GM18951 (cell line): ENCODE data around the gene CLIC2.
"Not testable (repeated sequence)": the region's sequence is repeated elsewhere in the genome, so short reads cannot be mapped to it uniquely, and the experiment has no call there.

Experiments used
- POLR2A ChIP-seq: IDR thresholded peaks from 4 replicates; pipeline ENCODE4 v1.6.1; 2011; ENCODE audit warnings: mild to moderate bottlenecking; ENCODE audit not compliant: insufficient read length, insufficient read depth; ENCODE audit errors: extremely low read depth
- in situ Hi-C: fragments of 300-500 bp; cut with MboI; formaldehyde crosslinking; loops from one replicate; pipeline ENCODE4 v1.12.0; 2022; ENCODE audit warnings: low sequenced_read_pairs, mixed read lengths, inconsistent platforms; ENCODE audit not compliant: unreplicated experiment

Gene CLIC2

DNA sequence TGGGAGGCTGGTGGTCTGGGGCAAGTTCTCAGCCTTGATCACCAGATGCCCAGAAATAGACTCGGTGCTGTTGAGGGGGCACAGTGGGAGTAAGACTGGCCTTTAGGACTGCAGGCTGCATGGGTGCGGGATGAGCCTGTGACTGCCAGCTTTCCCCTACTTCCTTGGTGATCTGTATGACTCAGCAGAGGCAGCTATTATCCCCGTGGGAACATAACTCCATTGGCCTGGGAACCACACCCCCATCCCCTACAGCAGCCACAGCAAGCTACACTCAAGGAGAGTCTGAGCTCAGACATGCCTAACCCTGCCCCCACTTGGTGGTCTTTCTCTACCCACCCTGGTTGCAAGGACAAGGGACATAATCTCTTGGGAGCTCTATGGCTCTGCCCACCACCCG lies 20.6 kb downstream of the CLIC2 start:
- TF ChIP-seq POLR2A: no peak
- in situ Hi-C loops: no loop called here

DNA sequence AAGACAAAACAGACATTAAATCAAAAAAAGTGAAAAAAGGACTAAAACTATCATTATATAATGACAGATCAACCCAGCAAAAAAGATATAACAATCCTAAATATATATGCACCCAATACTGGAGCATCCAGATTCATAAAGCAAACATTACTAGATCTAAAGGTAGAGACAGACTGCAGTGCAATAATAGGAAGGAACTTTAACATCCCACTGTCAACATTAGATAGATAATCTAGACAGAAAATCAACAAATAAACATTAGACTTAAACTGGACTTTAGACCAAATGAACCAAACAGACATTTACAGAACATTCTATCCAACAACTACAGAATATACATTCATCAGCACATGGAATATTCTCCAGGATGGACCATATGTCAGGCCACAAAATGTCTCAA lies 40.6 kb downstream of the CLIC2 start:
- no peak for TF ChIP-seq POLR2A
- in situ Hi-C loops: no loop called here

DNA sequence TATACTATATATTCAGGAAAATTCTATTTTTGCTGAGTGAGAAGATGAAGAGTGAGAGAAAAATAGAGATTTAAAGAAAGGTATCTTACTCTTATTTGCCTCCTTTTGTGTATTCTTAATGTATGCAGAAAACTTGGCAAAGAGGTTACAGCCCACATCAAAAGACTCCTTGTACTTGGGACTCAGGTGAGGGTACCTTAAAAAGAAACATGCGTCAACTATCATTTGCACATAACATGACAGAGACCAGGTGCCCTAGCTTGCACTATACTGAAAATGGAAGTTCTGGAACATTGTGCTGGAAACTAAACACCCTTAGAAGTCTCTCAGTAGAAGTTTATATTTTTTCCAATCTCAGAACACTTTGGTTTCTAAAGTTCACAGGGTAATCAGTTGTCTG lies 54.5 kb downstream of the CLIC2 start:
- TF ChIP-seq POLR2A: no peak
- in situ Hi-C loops: no loop called here

DNA sequence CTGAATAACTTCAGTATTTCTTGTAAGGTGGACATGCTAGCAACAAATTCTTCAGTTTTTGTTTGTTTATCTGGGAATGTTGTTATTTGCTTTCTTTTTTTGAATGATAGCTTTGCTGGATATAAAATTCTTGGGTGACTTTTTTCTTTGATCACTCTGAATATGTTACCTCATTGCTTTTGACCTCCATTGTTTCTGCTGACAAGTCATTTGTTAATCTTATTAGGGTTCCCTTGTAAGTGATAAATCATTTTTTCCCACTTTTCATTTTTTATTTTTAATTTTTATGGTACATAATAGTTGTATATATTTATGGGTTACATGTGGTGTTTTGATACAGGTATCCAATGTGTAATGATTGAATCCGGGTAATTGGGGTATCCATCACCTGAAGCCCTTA lies 63.4 kb downstream of the CLIC2 start:
- TF ChIP-seq POLR2A: no peak
- in situ Hi-C loops: no loop called here

DNA sequence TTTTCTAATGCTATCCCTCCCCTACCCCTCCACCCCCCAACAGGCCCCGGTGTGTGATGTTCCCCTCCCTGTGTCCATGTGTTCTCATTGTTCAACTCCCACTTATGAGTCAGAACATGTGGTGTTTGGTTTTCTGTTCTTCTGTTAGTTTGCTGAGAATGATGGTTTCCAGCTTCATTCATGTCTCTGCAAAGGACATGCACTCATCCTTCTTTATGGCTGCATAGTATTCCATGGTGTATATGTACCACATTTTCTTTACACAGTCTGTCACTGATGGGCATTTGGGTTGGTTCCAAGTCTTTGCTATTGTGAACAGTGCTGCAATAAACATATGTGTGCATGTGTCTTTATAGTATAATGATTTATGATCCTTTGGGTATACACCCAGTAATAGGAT lies 66.4 kb downstream of the CLIC2 start:
- in situ Hi-C loops: not testable (repeated sequence)

DNA sequence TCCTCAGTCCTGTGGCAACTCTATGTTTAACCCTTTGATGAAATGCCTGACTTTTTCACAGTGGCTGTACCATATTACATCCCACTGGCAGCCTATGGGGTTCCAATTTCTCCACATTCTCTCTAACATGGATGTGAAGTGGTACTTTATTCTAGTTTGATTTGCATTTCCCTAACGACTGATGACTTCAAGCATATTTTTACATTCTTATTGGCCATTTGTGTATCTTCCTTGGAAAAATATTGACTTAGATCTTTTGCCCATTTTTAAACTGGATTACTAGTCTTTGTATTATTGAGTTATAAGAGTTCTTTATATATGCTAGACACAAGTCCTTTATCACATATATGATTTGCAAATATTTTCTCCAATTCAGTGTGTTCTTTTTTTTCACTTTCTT lies 68.0 kb downstream of the CLIC2 start:
- in situ Hi-C loops: no loop called here

DNA sequence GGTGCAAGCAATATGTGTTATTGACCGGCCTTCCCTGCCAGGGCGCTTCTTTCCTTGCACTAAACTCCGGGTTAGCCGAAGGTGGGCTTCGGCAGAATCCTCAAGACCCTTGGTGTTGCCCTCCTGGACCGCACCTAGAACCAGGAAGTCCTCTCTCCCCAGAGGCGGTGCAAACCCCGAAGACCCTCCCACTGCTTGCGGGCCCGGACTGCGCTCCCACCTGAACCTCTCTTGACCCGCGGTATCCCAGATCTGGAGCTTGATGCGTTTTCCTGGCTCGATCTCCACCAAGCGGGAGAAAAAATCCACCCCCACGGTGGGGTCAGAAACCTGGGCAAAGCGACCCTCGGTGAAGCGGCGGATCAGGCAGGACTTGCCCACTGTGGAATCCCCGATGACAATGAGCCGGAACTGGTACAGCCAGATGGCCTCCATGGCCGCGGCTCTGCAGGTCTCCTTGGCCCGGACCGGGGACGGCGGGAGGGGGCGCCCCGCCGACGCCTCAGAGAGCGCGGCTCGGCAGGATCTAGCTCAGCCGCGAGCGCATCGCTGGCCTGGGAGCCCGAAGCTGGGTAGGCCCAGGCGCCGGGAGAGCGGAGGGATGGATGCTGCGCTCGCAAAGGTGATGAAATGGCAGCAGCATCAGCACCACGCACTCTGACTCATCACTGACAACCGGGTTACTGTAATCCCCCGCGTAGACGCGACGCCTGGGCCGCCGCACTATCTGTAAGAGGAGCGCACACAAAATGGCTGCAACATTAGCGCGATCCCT lies 70.4 kb downstream of the CLIC2 start, which contains the start of gene RAB39B:
Gene RAB39B (minus strand): TSS at position 638 of the 775 bp plus-strand sequence. CDS start 203 bp downstream, at position 435.
- in situ Hi-C loops: no loop called here
- TF ChIP-seq POLR2A: peak; percentile 59

More for the DNA sequence above, 68.0 kb downstream of the CLIC2 start:
- no peak for TF ChIP-seq POLR2A

DNA sequence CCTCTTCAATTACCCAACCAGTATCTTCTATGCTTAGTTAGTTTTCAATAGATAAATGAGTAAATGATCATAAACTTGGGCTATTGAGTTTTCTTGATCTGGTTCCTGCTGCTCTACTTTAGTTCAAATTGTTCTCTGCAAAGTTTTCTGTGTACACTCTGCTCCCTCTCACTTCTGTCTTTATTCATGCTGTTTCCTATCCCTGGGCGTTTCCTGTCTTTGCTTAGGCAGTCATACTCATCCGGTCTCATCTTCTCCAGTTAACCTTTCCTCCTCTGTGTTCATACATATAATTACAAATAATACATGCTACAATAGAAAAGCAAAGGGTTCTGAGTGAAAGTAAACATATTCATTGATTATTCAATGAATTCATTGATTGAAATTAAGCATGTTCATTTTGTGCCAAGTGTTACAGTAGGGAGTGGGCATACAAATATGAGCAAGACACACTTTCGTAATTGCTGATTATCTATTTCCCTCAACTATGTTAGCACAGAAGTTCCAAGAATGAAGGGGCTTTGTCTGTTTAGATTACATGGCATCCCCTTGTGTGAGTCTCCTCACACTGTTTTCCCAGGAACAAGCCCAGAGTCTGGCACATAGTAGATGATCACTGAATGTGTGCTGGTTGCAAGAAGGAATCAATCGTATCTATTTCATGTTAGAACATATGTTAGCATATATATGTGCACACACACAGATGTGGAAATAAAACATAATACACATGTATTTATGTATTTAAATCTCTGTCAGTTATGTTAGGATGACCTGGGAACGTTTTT lies 71.3 kb downstream of the CLIC2 start:
- in situ Hi-C loops: no loop called here
- TF ChIP-seq POLR2A: no peak

DNA sequence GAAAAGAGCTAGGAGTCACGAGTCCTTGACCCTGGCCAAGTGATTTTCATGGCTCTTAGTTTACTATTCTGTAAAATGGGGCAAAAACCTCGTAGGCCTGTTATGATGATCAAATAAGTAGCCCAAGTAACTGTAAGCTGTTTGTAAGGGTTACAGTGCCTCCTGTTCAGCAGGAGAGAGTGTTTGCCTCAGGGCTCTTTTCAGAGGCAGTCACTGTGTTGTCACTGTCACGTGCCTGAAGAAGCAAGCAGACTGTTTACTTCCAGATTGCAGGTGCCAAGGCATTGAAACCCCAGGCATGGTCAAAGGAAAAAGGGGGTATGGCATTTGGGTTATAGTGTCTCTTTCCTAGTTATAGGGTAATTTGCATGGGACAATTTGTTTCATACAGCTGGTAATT lies 74.7 kb downstream of the CLIC2 start:
- in situ Hi-C loops: no loop called here
- TF ChIP-seq POLR2A: no peak

DNA sequence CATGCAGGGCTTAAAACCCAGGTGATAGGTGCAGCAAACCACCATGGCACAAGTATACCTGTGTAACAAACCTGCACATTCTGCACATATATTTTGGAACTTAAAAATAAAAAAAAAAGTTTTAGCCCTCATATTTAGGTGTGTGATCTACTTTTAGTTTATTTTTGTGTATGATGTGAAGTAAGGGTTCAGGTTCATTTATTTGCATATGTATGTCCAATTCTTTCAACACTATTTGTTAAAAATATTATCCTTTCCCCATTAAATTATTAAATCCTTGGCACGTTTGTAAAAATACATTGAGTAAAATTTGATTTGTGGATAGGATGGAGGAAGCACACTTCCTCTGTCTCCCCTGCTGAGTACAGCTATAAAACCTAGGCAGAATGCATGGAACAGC lies 83.0 kb downstream of the CLIC2 start:
- in situ Hi-C loops: no loop called here

DNA sequence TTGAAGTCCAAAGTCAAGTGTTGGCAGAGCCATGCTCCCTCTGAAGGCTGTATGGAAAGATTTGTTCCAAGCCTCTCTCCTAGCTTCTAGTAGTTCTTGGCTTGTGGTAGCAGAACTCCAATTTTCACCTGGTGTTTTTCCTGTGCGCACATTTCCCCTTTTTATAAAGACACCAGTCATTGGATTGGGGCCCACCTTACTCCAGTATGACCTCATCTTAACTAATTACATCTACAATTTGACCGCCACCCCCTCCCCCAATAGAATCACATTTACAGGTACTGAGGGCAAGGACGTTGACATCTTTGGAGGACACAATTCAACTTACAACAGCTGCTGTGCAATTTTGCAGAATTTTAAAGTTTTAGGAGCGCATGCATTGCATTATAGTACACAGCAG lies 86.9 kb downstream of the CLIC2 start:
- in situ Hi-C loops: no loop called here
- TF ChIP-seq POLR2A: no peak

More for the DNA sequence above, 83.0 kb downstream of the CLIC2 start:
- TF ChIP-seq POLR2A: no peak

DNA sequence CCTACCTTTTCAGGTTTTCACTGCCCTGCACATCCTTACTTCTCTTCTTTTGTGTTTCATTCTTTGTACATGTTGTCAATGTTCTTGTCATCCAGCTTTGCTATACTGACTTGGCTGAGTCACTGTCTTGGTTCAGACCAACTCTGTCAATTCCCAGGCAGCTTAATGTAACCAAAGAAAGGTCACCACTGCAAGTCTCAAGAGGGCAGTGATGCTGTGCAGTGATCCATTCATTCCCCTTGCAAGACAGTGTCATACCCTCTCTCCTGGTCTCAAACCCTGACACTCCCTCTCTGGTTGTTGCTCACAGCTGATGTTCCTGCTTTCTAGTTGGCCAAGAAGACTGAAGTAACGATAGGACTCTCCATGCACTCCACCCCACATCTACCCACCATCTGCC lies 87.7 kb downstream of the CLIC2 start:
- no peak for TF ChIP-seq POLR2A
- in situ Hi-C loops: no loop called here

DNA sequence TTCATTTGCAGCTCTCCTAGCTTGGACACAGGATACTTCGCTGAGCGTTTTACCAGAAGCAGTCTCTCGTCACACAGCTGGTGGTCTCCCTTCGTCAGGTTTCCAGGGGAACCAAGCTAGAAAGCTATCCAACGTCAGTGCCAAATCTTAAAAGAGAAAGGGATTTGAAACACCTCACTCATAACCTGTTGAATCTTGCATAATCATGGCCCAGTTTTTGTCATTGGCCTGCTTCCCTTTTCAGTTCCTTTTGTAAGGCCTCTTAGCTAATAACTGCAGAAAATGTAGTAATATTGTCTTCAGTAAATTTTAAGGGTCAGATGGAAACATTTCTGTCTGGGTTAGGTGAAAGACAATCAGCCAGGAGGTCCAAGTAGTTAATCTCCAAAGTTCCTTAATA lies 92.1 kb downstream of the CLIC2 start:
- TF ChIP-seq POLR2A: no peak
- in situ Hi-C loops: no loop called here

DNA sequence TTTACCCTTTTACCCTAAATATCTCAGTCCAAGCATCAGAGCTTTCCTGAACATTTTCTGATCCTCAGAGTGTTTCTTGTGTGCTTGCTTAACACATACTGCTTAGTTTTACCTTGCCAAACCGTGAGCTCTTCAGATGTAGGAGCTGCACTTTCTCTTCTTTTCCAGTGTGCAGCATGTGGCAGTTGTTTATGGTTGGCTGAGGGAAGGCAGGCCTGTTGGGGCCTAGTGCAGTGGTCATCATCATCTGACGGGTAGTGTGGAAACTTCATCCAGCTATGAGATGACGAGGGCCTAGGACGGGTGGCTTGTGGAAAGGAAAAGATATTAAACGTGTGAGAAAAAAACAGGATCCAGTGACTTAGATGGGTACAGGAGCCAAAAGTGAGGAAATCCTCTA lies 96.7 kb downstream of the CLIC2 start:
- TF ChIP-seq POLR2A: no peak
- in situ Hi-C loops: no loop called here
